Measurements from ENCODE around the gene SCFD1.
"Not testable (repeated sequence)": the region's sequence is repeated elsewhere in the genome, so short reads cannot be mapped to it uniquely, and the experiment has no call there.

SCFD1 gene

GRCh38 chr14:30673071-30673470 is 51.0 kb downstream of the SCFD1 start:
- no peak for DNase-seq (ENCODE audit: low spot score)

- DNase-seq (ENCODE audit: low spot score) = no peak
Measured at GRCh38 chr14:30678926-30679431, 56.9 kb downstream of the SCFD1 start.

GRCh38 chr14:30680036-30680435 is 57.9 kb downstream of the SCFD1 start:
- DNase-seq (ENCODE audit: low spot score) = no peak

DNA sequence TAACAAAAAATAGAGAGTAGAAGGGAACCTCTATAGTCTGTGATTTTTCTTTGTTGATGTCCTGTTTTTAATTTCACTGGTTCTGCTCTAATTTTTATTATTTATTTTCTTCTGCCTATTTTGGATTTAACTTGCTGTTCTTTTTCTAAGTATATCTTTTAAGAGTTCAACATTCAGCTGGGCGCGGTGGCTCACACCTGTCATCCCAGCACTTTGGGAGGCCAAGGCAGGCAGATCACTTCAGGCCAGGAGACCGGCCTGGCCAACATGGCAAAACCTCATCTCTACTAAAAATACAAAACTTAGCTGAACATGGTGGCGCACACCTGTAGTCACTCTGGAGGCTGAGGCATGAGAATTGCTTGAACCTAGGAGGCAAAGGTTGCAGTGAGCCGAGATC is 58.7 kb downstream of the SCFD1 start:
- DNase-seq (ENCODE audit: low spot score) = not testable (repeated sequence)

GRCh38 chr14:30681752-30682355 is 59.7 kb downstream of the SCFD1 start:
- DNase-seq (ENCODE audit: low spot score) = peak; percentile 13

GRCh38 chr14:30690487-30691355 is 68.6 kb downstream of the SCFD1 start:
- not testable (repeated sequence) for DNase-seq (ENCODE audit: low spot score)

- no peak for DNase-seq (ENCODE audit: low spot score)
Measured at GRCh38 chr14:30691751-30692398, 69.8 kb downstream of the SCFD1 start.

- no peak for DNase-seq (ENCODE audit: low spot score)
Measured at GRCh38 chr14:30692669-30693068, 70.5 kb downstream of the SCFD1 start.

- DNase-seq (ENCODE audit: low spot score) = no peak
Measured at GRCh38 chr14:30698463-30698862, 76.3 kb downstream of the SCFD1 start.

DNA sequence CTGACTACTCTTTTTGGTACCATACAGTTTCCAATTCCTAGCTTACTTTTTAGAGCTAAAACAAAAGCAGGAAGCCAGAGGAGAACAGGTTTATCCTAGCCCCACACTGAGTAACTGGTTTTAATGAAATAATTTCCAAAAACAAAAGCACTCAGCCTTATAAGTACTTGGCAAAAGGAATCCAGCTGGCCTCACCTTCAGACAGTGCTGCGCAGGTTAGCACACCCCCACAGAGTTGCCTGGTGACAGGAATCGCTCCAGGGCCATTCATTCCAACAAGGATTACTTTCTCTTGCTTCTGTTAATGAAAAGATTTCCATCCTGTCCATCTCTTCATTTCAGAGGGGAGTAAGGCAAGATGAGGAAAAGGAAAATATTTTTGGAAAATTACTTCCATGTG is 84.6 kb downstream of the SCFD1 start:
- no peak for DNase-seq (ENCODE audit: low spot score)

GRCh38 chr14:30708157-30708556 is 86.0 kb downstream of the SCFD1 start:
- no peak for DNase-seq (ENCODE audit: low spot score)

GRCh38 chr14:30709201-30709600 is 87.1 kb downstream of the SCFD1 start:
- DNase-seq (ENCODE audit: low spot score) = no peak

- no peak for DNase-seq (ENCODE audit: low spot score)
Measured at GRCh38 chr14:30710876-30711275, 88.8 kb downstream of the SCFD1 start.

GRCh38 chr14:30719137-30719536 is 97.0 kb downstream of the SCFD1 start:
- DNase-seq (ENCODE audit: low spot score) = no peak

- DNase-seq (ENCODE audit: low spot score) = no peak
Measured at GRCh38 chr14:30725763-30726162, 103.6 kb downstream of the SCFD1 start.

DNA sequence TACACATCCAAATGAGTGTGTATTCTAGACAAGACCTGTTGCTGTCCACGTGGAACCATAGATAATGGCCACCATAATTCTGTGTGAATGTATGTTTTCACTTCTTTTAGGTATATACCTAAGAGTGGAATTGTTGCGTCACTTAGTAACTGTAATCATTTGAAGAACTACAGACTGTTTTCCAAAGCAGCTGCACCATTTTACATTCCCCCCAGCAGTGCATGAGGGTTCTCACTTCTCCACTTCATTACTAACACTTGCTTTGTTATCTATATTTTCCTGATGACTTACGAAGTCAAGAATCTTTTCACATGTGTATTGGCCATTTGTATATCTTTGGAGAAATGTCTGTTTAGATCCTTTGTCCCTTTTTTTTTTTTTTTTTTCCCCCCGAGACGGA is 106.4 kb downstream of the SCFD1 start:
- no peak for DNase-seq (ENCODE audit: low spot score)

- no peak for DNase-seq (ENCODE audit: low spot score)
Measured at GRCh38 chr14:30737916-30738315, 115.8 kb downstream of the SCFD1 start.

GRCh38 chr14:30738978-30739377 is 116.9 kb downstream of the SCFD1 start:
- DNase-seq (ENCODE audit: low spot score) = no peak

DNA sequence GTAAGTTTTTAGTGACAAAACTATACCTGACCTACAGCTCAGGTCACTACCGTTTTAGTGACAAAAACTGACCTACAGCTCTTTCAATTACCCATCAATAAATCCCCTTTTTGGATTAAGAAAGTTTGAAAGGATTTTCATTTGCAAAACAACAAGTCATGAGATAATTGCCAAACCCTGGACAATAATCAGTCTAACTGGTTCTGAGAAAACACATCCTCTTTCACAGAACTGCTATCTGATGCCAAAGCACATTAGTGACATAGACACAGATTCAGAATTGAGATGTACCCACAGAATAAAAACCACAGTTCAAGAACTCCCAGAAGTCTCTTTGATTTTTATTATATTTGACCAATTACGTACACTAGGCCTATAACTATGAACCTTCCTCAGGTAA is 126.2 kb downstream of the SCFD1 start:
- no peak for DNase-seq (ENCODE audit: low spot score)

- no peak for DNase-seq (ENCODE audit: low spot score)
Measured at GRCh38 chr14:30751646-30752416, 129.7 kb downstream of the SCFD1 start.

DNA sequence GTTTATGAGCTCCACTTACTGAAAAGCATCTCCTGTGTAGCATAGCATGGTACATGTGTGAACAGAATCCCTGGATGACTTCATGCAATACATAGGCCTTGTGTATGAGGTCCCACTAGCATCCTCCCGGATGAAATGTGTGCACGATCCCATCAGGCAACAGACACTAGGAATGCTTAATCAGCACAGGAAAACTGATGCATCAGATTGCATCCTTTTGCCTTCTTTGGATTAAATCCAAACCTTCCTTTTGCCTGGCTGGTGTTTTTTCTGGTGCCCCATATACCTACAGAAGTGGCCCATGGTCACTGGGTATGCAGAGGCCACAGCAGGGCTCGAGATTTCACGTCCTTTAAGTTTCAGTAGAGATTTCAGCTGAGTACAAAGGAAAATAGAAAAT is 131.3 kb downstream of the SCFD1 start:
- no peak for DNase-seq (ENCODE audit: low spot score)

DNA sequence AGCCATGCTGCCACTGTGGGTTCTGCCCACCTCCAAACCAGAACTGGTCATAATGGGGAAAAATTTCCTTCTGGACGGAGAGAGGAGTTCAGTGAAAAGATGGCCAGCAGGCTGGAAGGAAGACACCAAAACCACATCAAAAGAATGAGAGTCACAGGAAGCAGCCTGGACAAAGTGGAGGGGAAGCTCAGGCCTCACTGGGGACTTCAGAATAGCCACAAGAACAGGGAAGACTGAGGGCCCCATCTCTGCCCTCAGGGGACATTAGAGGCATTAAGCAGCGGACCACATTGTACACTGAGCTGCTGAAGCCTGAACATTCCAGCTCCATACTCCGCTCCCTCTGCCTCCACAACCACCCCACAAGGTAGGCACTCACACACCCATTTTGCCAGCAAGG is 132.7 kb downstream of the SCFD1 start:
- DNase-seq (ENCODE audit: low spot score) = no peak
